Measurements from ENCODE around the gene CLHC1.
"Not testable (repeated sequence)": the region's sequence is repeated elsewhere in the genome, so short reads cannot be mapped to it uniquely, and the experiment has no call there.

Gene CLHC1

GRCh38 chr2:55231546-55232083 is 478 bp downstream of the CLHC1 start:
- no peak for FAIRE-seq
- DNase-seq (ENCODE audit: insufficient read length, low spot score), result no peak
- no peak for TF ChIP-seq TAF1 (IDR thresholded peaks at IDR 0.05; ENCODE audit: low read depth, low read length)
- TF ChIP-seq POLR2A (IDR thresholded peaks at IDR 0.05; ENCODE audit: low read depth, low read length), result no peak
- no peak for TF ChIP-seq SPI1 (IDR thresholded peaks at IDR 0.05; ENCODE audit: low read depth, low read length)
- TF ChIP-seq POLR2AphosphoS5 (IDR thresholded peaks at IDR 0.05; ENCODE audit: low read depth, low read length), result no peak
- no peak for TF ChIP-seq PAX5 (IDR thresholded peaks at IDR 0.05; ENCODE audit: insufficient read depth, low read length, severe bottlenecking)
- no peak for TF ChIP-seq POU2F2 (IDR thresholded peaks at IDR 0.05; ENCODE audit: low read depth, low read length)

DNA sequence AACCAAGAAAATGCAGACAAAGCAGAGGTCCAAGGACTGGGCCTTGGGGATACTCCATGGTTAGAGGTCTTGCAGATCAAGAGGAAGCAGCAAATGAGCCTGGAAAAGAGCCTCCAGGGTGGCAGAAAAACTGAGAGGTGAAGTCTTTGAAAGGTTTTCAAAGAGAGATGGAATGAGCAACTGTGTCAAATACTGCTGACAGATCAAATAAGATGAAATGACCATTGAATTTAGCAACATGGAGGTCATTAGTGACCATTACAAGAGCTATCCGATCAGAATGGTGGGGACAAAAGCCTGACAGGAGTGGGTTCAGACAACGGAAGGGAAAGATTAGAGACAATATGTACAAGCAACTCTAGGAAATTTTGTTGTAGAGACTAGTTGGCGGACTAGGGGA is 1.5 kb downstream of the CLHC1 start:
- DNase-seq (ENCODE audit: insufficient read length, low spot score), result no peak
- TF ChIP-seq POLR2A (IDR thresholded peaks at IDR 0.05; ENCODE audit: low read depth, low read length) (no peak), TAF1 (IDR thresholded peaks at IDR 0.05; ENCODE audit: low read depth, low read length) (no peak)
- FAIRE-seq, result no peak

GRCh38 chr2:55229221-55229620 is 2.9 kb downstream of the CLHC1 start:
- no peak for DNase-seq (ENCODE audit: insufficient read length, low spot score)
- TF ChIP-seq POU2F2 (IDR thresholded peaks at IDR 0.05; ENCODE audit: low read depth, low read length), result no peak
- TF ChIP-seq POLR2A (IDR thresholded peaks at IDR 0.05; ENCODE audit: low read depth, low read length), result no peak
- TF ChIP-seq TAF1 (IDR thresholded peaks at IDR 0.05; ENCODE audit: low read depth, low read length), result no peak
- TF ChIP-seq PAX5 (IDR thresholded peaks at IDR 0.05; ENCODE audit: insufficient read depth, low read length, severe bottlenecking), result no peak
- TF ChIP-seq SPI1 (IDR thresholded peaks at IDR 0.05; ENCODE audit: low read depth, low read length), result no peak
- no peak for TF ChIP-seq POLR2AphosphoS5 (IDR thresholded peaks at IDR 0.05; ENCODE audit: low read depth, low read length)
- no peak for FAIRE-seq

- DNase-seq (ENCODE audit: insufficient read length, low spot score), result no peak
- TF ChIP-seq POU2F2 (IDR thresholded peaks at IDR 0.05; ENCODE audit: low read depth, low read length) (no peak), SPI1 (IDR thresholded peaks at IDR 0.05; ENCODE audit: low read depth, low read length) (no peak), PAX5 (IDR thresholded peaks at IDR 0.05; ENCODE audit: insufficient read depth, low read length, severe bottlenecking) (no peak), POLR2A (IDR thresholded peaks at IDR 0.05; ENCODE audit: low read depth, low read length) (no peak), POLR2AphosphoS5 (IDR thresholded peaks at IDR 0.05; ENCODE audit: low read depth, low read length) (no peak), TAF1 (IDR thresholded peaks at IDR 0.05; ENCODE audit: low read depth, low read length) (no peak)
- no peak for FAIRE-seq
These were observed 3.9 kb downstream of the CLHC1 start for GRCh38 chr2:55228226-55228563.

DNA sequence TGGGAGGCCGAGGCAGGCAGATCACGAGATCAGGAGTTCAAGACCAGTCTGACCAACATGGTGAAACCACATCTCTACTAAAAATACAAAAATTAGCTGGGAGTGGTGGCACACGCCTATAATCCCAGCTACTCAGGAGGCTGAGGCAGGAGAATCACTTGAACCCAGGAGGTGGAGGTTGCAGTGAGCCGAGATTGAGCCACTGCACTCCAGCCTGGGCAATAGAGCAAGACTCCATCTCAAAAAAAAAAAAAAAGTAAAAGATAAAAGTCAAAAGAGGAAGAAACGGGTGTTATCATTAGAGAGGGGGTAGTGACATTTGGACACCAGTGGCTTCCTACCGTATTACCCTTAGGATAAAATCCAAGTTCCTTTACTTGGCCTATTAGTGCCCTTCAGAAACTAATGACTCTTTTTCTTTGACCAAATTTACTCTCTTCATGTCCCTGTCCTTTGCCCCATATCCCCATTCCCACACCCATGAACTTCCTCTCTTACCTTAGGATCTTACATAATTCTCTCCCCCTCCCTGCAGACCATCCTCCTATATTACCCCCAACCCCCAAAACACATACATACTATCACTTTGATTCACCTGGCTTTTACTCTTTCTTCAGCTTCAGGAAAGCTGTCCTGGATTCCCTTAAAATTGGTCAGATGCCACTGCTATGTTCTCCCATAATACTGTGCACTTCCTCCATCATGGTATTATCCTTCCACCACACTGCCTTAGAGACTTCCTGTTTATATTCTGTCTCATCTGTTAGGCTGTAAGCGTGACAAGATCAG is 4.5 kb downstream of the CLHC1 start:
- not testable (repeated sequence) for FAIRE-seq; DNase-seq (ENCODE audit: insufficient read length, low spot score)
- TF ChIP-seq SPI1 (IDR thresholded peaks at IDR 0.05; ENCODE audit: low read depth, low read length), result peak; percentile 61

DNA sequence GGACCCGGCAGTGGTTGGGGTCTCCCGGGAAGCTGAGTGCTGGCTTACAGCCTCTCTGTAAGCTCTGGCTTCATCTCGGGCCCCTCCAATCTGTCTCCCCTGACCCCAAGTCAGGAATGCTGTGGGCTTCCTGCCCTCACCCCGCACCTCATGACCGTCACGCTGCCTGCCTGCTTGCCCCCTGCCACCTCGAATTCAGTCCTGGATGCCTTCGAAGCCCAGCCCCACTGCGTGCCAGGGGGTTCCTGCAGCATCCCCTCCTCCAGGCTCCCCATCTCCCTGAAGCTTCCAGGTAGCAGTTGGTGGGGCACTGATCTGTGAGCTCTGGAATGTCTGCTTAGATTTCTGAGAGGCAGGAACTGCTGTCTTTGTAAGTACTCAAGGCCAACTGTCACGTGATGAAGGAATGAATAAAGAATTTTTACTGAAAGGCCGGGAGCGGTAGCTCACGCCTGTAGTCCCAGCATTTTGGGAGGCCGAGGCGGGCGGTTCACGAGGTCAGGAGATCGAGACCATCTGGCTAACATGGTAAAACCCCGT is 6.5 kb downstream of the CLHC1 start:
- FAIRE-seq, result no peak
- TF ChIP-seq POLR2A (IDR thresholded peaks at IDR 0.05; ENCODE audit: low read depth, low read length) (no peak), TAF1 (IDR thresholded peaks at IDR 0.05; ENCODE audit: low read depth, low read length) (no peak), POU2F2 (IDR thresholded peaks at IDR 0.05; ENCODE audit: low read depth, low read length) (no peak), SPI1 (IDR thresholded peaks at IDR 0.05; ENCODE audit: low read depth, low read length) (no peak), POLR2AphosphoS5 (IDR thresholded peaks at IDR 0.05; ENCODE audit: low read depth, low read length) (no peak), PAX5 (IDR thresholded peaks at IDR 0.05; ENCODE audit: insufficient read depth, low read length, severe bottlenecking) (no peak)
- no peak for DNase-seq (ENCODE audit: insufficient read length, low spot score)

DNA sequence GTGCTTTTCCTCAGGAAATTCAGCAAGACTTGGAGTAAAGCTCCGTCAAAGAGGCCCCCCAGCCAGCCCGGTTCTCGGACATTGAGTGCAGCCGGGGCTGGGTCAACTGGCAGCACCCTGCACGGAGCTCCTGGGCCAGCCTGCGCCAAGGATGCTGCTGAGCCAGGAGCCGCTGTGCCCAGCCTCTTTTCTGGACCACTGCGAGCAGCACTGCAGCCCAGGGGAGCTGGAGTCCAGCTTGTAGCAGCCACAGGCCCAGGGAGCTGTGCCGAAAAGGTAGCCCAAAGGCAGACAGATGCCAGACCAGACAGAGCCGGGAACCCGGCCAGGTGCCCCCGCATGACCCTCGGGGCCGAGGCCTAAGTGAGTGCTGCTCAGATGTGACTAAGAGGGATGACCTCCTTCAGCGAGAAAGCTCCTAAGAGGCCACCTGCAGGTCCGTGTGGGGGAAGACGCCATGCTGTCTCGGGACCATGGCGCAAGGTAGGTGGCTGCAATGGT is 7.3 kb downstream of the CLHC1 start:
- DNase-seq (ENCODE audit: insufficient read length, low spot score), result no peak
- FAIRE-seq, result no peak
- TF ChIP-seq TAF1 (IDR thresholded peaks at IDR 0.05; ENCODE audit: low read depth, low read length), result no peak
- TF ChIP-seq POU2F2 (IDR thresholded peaks at IDR 0.05; ENCODE audit: low read depth, low read length), result no peak
- no peak for TF ChIP-seq POLR2A (IDR thresholded peaks at IDR 0.05; ENCODE audit: low read depth, low read length)
- no peak for TF ChIP-seq SPI1 (IDR thresholded peaks at IDR 0.05; ENCODE audit: low read depth, low read length)
- no peak for TF ChIP-seq POLR2AphosphoS5 (IDR thresholded peaks at IDR 0.05; ENCODE audit: low read depth, low read length)
- no peak for TF ChIP-seq PAX5 (IDR thresholded peaks at IDR 0.05; ENCODE audit: insufficient read depth, low read length, severe bottlenecking)

GRCh38 chr2:55223958-55224760 is 7.9 kb downstream of the CLHC1 start:
- TF ChIP-seq PAX5 (IDR thresholded peaks at IDR 0.05; ENCODE audit: insufficient read depth, low read length, severe bottlenecking) (no peak), POU2F2 (IDR thresholded peaks at IDR 0.05; ENCODE audit: low read depth, low read length) (no peak), POLR2AphosphoS5 (IDR thresholded peaks at IDR 0.05; ENCODE audit: low read depth, low read length) (no peak)
- FAIRE-seq (peak; percentile 61), DNase-seq (ENCODE audit: insufficient read length, low spot score) (no peak)

DNA sequence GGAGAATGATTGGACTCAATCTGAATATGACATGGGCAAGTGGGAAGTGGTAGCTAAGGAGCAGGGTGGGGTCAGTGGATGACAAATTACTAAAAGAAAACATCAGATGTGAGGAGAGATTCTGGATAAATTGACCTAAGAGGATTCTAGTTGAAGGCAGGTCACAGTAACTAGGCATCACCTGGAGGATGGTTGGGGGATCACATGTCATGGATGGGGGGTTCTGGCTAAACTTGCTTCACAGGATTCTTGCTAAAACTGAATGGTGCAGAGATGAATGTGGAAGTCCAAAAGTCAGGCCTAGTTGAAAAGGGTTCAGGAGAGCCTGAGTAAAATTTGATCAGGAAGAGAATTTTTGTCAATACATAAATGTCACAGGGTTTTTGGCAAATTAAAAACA is 18.3 kb downstream of the CLHC1 start:
- FAIRE-seq (no peak), DNase-seq (ENCODE audit: insufficient read length, low spot score) (no peak)
- TF ChIP-seq TAF1 (IDR thresholded peaks at IDR 0.05; ENCODE audit: low read depth, low read length) (no peak), SPI1 (IDR thresholded peaks at IDR 0.05; ENCODE audit: low read depth, low read length) (no peak)

DNA sequence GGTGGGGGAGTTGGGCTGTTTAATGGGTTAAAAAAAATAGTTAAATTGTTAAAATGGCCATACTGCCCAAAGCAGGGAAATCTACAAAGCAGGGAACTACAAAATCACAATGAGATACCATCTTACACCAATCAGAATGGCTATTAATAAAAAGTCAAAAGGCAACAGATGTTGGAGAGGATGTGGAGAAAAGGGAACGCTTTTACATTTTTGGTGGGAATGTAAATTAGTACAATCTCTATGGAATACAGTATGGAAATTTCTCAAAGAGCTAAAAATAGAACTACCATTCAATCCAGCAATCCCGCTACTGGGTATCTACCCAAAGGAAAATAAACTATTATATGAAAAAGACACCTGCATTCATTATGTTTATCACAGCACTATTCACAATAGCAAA is 27.1 kb downstream of the CLHC1 start:
- no peak for FAIRE-seq
- TF ChIP-seq SPI1 (IDR thresholded peaks at IDR 0.05; ENCODE audit: low read depth, low read length) (no peak), POU2F2 (IDR thresholded peaks at IDR 0.05; ENCODE audit: low read depth, low read length) (no peak)

More for the DNA sequence above, 27.1 kb downstream of the CLHC1 start:
- DNase-seq (ENCODE audit: insufficient read length, low spot score), result no peak

Measured in GM12891 (cell line).